Measurements from ENCODE around the gene COL6A2.

Gene COL6A2

GRCh38 chr21:46127239-46128105, 29.6 kb downstream of the COL6A2 start:
- DNase-seq, result no peak

DNA sequence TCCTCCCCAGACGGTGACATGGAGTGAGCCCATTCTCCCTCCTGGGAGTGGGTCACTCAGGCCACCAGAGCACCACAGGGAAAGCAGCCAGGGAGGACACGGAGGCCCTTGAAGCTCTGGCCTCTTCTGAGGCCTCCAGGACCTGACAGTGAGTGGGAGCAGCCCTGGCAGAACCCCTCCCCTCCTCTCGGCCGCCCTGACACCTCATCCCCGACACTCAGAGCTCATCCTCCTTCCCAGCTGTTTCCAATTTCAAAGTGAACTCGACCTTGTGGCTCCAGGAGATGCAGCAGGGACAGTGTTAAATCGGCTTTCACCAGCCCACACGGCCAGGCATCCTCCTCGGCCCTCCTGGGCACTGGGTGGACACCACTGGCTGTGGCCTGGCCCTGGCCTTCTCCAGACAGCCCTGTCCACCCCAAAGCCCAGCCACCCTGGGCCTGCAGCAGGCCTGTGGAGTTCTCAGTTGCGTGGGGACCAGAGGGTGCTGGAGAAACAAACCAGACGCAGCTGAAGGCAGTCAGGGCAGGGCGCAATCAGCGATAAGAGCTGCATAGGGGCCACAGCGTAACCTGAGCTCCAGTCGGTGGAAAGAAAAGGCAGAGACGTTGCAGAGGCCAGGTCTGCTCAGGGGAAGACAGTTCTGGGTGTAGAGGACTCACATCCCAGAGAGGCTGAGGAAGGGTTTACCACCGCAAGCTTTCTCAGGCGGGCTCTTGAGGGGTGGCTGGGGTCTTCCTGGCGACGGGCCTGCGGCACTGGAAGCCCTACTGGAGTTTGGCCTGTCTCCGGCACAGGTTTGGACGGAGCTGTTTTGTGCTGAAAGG, 30.4 kb downstream of the COL6A2 start:
- no peak for DNase-seq

DNA sequence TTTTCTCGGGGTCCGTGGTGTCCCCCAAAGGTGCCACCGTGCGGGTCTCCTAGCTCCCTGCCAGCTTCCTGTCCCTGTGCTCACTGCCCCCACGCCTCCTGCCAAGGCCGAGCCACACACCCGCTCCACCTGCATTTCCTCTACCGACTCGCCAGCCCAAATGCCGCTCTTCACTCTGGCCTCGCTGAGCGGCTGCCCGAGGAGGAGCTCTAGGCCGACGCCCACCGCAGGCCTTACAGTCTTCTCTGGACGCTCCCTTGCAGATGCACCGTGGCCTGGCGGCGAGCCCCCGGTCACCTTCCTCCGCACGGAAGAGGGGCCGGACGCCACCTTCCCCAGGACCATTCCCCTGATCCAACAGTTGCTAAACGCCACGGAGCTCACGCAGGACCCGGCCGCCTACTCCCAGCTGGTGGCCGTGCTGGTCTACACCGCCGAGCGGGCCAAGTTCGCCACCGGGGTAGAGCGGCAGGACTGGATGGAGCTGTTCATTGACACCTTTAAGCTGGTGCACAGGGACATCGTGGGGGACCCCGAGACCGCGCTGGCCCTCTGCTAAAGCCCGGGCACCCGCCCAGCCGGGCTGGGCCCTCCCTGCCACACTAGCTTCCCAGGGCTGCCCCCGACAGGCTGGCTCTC, 31.1 kb downstream of the COL6A2 start:
- DNase-seq, result no peak

DNA sequence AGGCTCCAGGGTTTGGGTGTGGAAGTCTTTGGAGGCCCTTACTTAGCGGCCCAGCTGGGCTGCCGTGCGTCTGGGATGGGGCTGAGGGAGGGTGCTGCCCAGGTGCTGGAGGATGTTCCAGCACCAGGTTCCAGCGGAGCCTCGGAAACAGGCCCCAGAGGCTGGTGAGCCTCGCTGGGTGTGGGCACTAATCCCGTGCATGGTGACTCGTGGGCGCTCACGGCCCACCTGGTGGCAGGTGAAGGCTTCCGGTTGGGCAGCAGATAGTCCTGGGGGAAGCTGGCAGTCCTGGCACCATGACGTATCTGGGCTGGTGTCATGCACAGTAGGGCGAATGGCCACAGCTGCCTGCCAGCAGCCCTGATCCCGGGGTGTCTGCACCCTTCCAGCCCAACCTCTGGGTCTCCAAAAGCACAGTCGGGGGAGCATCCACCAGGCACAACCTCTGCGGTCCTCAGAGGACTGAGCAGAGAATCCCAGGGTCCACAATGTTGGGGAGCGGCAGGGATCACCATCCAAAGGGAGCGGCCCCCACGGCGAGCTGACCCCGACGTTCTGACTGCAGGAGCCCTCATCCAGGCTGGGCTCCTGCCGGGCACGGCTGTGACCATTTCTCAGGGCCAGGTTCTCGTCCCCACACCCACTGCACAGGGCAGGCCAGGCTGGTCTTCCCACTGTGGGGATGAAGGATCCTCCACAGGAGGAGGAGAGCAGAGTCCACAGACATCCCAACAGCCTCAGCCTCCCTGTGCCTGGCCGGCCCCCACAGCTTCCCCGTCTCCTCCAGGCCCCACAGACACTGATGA, 32.1 kb downstream of the COL6A2 start:
- DNase-seq, result no peak

DNA sequence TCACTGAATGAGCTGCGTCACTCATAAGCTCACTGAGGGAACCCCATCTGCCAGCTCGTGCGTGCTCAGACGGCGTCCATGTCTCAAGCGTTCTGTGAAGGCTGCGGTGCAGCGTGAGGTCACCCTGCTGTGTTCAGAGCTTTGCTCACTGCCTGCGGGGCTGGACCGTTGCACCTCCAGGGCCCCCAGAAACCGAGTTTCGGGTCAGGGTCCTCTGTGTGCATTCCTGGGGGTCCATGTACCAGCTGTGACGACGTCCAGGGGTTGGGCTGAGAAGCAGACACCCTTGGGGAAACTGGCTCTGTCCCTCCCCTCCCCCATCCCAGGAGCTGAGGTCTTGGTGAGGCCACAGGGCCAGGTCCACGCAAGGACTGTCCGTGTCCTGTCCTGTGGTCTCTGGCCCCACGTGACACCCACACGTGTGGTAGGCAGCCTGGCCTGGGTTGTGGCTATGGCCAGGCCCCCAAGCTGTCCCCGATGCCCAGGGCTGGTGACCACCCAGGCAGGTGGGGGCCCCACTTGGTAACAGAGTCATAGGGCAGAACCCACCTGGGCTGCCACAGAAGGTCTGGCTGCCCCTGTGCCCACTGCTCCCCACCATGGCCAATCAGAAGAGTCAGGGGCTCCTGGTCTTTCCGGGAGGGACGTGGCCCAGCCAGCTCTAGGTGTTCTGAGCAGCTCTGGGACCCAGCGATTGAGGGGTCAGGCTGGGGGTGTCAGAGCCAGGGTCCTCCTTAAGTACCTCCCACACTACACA, 33.1 kb downstream of the COL6A2 start:
- DNase-seq, result no peak

GRCh38 chr21:46131588-46131837, 33.6 kb downstream of the COL6A2 start:
- DNase-seq, result no peak

- DNase-seq, result no peak
Measured at GRCh38 chr21:46131838-46132651, 34.1 kb downstream of the COL6A2 start.

GRCh38 chr21:46135782-46136395, 38.0 kb downstream of the COL6A2 start:
- DNase-seq, result no peak

GRCh38 chr21:46136739-46137349, 38.9 kb downstream of the COL6A2 start:
- DNase-seq, result no peak

DNA sequence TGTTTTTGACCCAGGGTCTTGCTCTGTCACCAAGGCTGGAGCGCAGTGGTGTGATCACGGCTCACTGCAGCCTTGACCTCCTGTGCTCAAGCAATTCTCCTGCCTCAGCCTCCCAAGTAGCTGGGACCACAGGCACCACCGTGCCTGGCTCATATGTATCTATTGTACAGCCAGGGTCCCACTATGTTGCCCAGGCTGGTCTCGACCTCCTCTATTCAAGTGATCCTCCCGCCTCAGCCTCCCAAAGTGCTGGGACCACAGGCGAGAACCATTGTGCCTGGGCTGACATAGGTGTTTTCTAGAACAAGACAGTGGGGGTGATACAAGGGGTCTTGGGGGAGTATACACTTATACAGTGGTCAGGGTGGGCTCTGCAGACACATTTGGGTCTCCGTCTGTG, 40.0 kb downstream of the COL6A2 start:
- no peak for DNase-seq

DNA sequence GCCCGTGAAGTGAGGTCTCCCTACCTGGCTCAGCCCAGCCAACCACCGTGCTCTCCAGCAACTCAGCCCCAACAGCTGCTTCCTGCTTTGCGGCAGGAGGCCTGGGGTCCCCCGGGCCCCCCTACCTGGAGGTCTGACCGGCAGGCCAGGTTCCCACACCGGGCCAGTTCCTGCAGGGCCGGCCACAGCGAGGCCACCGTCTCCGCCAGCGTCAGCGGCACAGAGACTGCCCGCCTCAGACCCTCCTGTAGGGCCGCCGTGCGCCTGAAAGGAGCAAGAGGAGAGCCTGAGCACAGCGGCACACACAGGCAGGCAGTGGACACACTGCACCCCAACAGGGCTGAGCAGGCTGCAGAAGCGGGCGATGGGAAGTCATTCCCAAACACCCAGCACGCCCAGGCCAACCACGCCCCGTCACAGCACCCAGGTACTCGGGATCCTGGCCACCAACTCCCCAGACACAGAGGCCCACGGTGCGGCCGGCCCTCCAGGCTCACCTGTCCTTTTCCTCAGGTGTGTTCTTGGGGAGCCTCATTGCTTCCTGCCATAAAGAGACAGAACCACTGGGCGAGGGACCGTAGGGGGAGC, 40.6 kb downstream of the COL6A2 start:
- DNase-seq, result no peak

- DNase-seq, result no peak
Measured at GRCh38 chr21:46139686-46140085, 41.8 kb downstream of the COL6A2 start.

DNA sequence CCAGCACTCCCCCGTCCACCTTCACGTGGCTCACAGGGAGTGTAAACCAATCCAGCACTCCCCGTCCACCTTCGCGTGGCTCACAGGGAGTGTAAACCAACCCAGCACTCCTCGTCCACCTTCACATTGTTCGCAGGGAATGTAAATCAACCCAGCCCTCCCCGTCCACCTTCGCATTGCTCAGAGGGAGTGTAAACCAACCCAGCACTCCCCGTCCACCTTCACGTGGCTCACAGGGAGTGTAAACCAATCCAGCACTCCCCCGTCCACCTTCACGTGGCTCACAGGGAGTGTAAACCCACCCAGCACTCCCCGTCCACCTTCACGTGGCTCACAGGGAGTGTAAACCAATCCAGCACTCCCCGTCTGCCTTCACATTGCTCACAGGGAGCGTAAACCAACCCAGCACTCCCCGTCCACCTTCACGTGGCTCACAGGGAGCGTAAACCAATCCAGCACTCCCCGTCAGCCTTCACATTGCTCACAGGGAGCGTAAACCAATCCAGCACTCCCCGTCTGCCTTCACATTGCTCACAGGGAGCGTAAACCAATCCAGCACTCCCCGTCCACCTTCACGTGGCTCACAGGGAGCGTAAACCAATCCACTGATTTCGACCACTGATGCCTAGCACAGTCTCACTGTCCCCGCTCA, 42.6 kb downstream of the COL6A2 start:
- peak; percentile 23 for DNase-seq

DNA sequence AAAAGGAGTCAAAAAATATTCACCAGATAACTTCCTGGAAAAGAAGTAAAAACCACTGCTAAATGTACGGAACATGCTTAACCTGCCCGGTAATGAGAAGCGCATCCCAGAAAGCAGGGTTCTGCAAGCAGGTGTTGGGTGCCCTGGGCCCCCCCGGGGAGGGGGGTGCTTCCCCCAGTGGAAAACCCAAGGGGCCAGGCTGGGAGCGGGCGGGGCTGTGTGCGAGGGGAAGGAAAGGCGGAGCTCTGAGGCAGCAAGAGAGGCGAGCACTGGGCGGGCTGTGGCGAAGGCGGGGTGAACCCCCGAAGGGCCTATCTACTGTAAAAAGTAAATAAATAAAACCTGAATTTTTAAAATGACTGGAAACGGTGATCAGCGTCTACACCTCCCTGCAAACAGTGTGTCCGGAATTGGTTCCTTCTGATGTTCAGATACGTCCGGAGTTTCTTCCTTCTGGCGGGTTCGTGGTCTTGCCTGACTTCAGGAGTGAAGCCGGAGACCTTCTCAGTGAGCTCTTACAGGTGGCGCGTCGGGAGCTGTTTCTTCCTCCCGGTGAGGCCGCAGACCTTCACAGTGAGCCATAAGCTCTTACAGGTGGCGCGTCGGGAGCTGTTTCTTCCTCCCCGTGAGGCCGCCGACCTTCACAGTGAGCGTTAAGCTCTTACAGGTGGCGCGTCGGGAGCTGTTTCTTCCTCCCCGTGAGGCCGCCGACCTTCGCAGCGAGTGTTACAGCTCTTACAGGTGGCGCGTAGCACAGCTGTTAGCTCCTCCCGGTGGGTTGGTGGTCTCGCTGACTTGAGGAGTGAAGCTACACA, 44.1 kb downstream of the COL6A2 start:
- no peak for DNase-seq

DNA sequence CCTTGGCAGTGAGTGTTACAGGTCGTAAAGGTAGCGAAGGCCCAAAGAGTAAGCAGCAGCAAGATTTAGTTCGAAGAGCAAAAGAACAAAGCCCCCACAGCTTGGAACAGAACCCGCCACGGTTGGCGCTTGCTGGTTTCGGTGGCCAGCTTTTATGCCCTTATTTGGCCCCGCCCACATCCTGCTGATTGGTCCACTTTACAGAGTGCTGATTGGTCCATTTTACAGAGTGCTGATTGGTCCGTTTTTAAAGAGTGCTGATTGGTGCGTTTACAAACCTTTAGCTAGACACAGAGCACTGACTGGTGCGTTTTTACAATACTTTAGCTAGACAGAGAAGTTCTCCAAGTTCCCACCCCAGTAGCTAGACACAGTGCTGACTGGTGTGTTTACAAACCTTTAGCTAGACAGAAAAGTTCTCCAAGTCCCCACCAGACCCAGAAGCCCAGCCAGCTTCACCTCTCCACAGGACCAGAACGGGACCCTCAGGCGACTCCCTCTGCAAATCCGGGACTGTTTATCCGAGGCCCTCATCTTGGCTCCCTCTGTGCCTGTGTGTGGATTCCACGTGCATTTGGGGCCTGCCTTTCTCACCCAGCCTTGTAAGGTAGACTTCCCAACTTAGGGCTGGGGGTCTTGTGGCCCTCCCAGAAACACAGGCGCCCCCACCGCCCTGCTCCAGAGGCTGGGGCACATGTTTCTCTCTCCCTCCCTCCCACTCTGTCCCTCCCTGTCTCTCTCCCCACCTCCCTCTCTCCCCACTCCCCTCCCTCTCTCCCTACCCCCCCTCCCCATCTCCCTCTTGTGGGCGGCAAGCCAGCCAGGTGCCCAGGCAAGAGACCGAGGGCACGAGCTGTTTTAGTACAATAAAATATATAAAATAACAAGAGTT, 44.9 kb downstream of the COL6A2 start:
- peak; percentile 74 for DNase-seq

DNA sequence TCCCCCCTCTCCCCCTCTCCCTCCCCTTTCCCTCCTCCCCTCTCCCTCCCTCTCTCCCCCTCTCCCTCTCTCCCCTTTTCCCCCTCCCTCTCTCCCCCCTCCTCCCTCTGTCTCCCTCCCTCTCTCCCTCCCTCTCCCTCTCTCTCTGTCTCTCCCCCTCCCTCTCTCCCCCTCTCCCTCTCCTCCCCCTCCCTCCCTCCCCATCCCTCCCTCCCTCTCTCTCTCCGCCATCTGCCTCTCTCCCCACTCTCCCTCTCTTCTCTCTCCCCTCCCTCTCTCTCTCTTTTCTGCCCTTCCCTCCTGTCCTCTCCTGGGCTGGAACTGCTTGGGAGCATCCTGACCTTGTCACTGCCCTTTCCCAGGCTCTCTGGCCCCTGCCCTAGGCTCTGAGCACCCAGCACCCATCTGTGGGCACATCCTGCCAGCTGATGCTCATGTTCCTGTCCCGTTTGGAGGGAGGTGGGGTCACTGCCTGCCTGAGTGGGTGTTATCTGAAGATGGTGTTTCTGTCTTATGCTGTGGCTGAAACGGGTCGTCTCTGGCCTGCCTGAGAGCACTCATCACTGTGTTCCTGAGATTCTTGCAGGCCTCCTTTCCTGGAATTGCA, 46.7 kb downstream of the COL6A2 start:
- no peak for DNase-seq

Measured in T1000 (cell line).